ENCODE results near the gene GNG10.
A peak's percentile ranks its signal among the peaks of the same experiment; 100 is the strongest.
"Not testable (repeated sequence)": the region's sequence is repeated elsewhere in the genome, so short reads cannot be mapped to it uniquely, and the experiment has no call there.

The GNG10 gene

DNA sequence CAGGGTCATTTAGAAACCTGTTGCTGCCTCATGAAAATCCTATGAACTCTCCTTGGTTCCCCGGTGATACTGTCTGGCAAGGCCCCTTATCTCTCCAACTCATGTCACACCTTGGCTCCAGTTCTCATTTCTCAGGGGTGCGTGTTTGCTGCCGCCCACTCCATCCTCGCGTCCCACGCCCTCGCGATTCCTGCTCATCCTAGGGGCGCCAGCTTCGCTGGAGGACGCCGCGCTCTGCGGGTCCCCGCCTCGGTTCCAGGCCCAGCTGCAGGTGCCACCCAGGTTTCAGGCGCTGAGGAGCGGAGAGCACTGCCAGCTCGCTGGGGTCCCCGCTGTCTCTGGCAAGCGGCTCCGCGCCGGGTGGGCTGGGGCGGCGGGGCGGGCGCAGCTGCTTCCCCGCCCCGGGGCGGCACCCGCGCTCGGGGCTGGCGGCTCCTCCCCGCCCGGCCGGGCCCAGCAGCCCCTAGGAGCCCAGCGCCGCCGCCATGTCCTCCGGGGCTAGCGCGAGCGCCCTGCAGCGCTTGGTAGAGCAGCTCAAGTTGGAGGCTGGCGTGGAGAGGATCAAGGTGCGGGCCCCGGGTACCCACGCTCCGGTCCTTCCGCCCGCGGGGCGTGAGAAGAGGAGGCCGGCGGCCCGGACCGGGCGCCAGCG lies at the start of gene GNG10:
Gene GNG10 (plus strand): TSS at position 456 of the 652 bp plus-strand sequence. CDS start 30 bp downstream, at position 486.
- POLR2A ChIA-PET: interaction anchor here (1.0 to 2.2 kb wide), 3 partner anchors 12 to 30 kb away, joined by 3 to 13 read pairs (median 3); partner anchors contain the start of gene DNAJC25
- CTCF ChIA-PET: interaction anchor here (1.3 kb wide), 1 partner anchor 32 kb away, joined by 3 read pairs; no protein-coding TSS in a partner anchor
- peak within 1 kb of the TSS; percentile 83 for H3K4me3 ChIP-seq (ENCODE audit: low read depth, low read length)
- TF ChIP-seq, protein P1, sequence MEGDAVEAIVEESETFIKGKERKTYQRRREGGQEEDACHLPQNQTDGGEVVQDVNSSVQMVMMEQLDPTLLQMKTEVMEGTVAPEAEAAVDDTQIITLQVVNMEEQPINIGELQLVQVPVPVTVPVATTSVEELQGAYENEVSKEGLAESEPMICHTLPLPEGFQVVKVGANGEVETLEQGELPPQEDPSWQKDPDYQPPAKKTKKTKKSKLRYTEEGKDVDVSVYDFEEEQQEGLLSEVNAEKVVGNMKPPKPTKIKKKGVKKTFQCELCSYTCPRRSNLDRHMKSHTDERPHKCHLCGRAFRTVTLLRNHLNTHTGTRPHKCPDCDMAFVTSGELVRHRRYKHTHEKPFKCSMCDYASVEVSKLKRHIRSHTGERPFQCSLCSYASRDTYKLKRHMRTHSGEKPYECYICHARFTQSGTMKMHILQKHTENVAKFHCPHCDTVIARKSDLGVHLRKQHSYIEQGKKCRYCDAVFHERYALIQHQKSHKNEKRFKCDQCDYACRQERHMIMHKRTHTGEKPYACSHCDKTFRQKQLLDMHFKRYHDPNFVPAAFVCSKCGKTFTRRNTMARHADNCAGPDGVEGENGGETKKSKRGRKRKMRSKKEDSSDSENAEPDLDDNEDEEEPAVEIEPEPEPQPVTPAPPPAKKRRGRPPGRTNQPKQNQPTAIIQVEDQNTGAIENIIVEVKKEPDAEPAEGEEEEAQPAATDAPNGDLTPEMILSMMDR (IDR thresholded peaks at IDR 0.05; ENCODE audit: insufficient read depth, low read length, missing control alignments): no peak
- DNase-seq (ENCODE audit: low read depth, low spot score): no peak

DNA sequence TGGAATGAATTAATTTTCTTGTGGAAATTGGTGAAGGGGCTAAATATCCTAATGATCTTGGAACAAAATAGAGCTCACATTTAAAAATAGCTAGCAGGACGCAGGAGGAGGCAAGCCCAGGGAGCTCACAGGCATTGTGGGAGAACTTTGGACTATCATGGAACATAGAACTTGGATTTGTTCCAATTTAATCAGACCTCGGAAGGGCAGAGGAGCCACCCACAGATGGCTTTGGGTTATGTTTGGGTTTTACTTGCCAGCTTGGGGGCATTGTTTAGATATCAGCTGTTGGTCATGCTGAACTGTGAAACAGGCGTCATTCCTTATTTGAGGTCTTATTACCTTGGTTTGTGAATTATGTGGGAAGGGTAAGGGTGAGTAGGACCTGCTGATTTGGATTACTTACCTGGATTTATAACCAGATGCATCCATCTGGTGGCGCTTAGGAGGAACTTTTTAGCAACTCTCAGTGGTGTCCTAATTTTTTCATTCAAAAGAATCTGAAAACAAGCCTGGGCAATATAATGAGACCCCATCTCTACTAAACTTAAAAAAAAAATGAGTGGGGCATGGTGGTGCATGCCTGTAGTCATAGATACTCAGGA lies 47.9 kb upstream of the GNG10 start:
- TF ChIP-seq, protein P1 (IDR thresholded peaks at IDR 0.05; ENCODE audit: insufficient read depth, low read length, missing control alignments): no peak
- POLR2A ChIA-PET: no interaction called here
- DNase-seq (ENCODE audit: low read depth, low spot score): no peak
- CTCF ChIA-PET: interaction anchor here (1.5 kb wide), 1 partner anchor 15 kb away, joined by 3 read pairs; no protein-coding TSS in a partner anchor
- no peak overlapping the region for H3K4me3 ChIP-seq (ENCODE audit: low read depth, low read length)

DNA sequence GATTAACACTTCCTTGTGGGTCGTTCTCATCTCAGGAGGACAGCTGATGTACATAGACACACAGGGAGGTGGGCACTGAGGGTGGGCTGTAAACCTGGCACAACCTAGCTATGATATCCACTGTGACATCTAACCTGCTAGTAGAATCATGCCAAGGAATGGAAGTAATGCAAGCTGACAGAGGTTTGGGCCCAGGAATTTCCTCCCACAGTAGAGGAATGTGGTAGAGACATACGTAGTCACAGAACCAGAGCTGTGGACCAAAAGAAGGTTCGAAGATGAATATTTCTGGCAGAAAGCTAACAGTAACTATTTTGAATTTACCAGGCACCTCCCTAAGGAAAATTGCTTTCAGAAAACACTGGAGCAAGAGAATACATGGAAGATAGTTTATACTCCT lies 45.5 kb upstream of the GNG10 start:
- TF ChIP-seq, protein P1 (IDR thresholded peaks at IDR 0.05; ENCODE audit: insufficient read depth, low read length, missing control alignments): no peak
- no peak for DNase-seq (ENCODE audit: low read depth, low spot score)
- POLR2A ChIA-PET: interaction anchor here (1.1 kb wide), 1 partner anchor 15 kb away, joined by 3 read pairs; the partner anchor contains the start of gene DNAJC25
- CTCF ChIA-PET: interaction anchor here (0.5 to 1.5 kb wide), 3 partner anchors 18 to 20 kb away, joined by 3 to 4 read pairs (median 3); no protein-coding TSS in a partner anchor
- no peak overlapping the region for H3K4me3 ChIP-seq (ENCODE audit: low read depth, low read length)

DNA sequence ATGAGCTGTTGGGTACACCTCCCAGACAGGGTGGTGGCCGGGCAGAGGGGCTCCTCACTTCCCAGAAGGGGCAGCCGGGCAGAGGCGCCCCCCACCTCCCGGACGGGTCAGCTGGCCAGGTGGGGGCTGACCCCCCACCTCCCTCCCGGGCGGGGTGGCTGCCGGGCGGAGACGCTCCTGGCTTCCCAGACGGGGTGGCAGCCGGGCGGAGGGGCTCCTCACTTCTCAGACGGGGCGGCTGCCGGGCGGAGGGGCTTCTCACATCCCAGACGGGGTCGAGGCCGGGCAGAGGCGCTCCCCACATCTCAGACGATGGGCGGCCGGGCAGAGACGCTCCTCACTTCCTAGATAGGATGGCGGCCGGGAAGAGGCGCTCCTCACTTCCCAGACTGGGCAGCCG lies 44.1 kb upstream of the GNG10 start:
- POLR2A ChIA-PET; CTCF ChIA-PET; H3K4me3 ChIP-seq (ENCODE audit: low read depth, low read length); DNase-seq (ENCODE audit: low read depth, low spot score): not testable (repeated sequence)

DNA sequence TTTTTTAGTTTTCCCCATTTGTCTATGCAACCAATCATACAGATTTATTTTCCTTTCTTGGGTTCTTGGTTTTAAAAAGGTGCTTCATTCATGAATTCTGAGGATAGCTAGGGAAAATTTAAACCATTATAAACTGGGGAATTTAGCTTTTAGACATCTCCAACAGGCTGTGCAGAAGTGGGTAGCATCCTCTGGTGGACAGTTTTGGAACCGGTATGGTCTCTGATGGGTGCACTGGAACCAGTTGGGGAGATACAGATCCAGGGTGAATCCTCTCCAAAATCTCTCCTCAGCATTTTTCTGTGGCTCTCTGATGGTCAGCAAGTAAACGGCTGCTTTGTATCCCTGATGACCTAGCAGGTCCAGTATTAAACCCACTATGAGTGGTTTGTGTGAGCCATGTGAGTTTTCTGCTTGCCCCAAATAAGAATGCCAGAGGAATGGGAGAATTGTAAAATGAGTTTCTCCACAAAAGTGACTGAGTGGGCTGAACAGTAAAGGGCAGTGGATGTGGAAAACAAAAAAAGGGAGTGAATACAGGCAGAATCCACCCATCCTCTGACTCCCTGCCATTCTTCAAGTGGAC lies 39.4 kb upstream of the GNG10 start:
- TF ChIP-seq, protein P1 (IDR thresholded peaks at IDR 0.05; ENCODE audit: insufficient read depth, low read length, missing control alignments): peak; percentile 66
- no peak for DNase-seq (ENCODE audit: low read depth, low spot score)
- H3K4me3 ChIP-seq (ENCODE audit: low read depth, low read length): no peak overlapping the region
- ChIA-PET POLR2A (no interaction called here), CTCF (interaction anchor here (0.9 to 1.6 kb wide), 9 partner anchors 10 to 193 kb away, joined by 3 to 15 read pairs (median 5); partner anchors contain the start of gene PTGR1)

DNA sequence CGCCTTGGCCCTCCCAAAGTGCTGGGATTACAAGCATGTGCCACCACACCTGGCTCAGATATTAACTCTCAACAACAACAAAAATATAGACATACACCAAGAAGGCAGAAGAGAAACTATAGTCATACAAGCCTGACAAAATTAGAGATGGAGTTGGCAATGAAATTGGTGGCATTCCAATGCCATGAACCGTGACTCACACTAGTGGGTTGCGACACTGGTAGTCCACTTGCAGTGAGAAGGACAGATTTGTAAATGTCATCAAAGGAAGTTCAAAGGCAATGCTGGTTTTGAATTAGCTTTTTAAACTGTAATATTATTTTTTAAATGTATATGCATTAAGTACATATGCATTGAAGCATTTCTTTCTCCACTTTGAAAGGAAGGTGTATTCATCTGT lies 38.8 kb upstream of the GNG10 start:
- DNase-seq (ENCODE audit: low read depth, low spot score): peak; percentile 36
- TF ChIP-seq, protein P1 (IDR thresholded peaks at IDR 0.05; ENCODE audit: insufficient read depth, low read length, missing control alignments): no peak
- CTCF ChIA-PET: interaction anchor here (1.4 kb wide), 1 partner anchor 8 kb away, joined by 3 read pairs; no protein-coding TSS in a partner anchor
- POLR2A ChIA-PET: no interaction called here
- H3K4me3 ChIP-seq (ENCODE audit: low read depth, low read length): no peak overlapping the region
